Heart left ventricle (tissue), 16 donors: ENCODE measurements around the gene NYAP2. TPM values are rescaled to one million over a fixed set of nuclear protein-coding genes. Genes with fewer than 3 reads are reported as not detected.

Source experiments
- ATAC-seq, 4 donors: fragments of 200-7000 bp; cut with Tn5 transposase; one replicate each; pipeline ENCODE4 v1.9.1; 2020 to 2022; ENCODE audit warnings: moderate library complexity in 4 of 4, mild to moderate bottlenecking in 3 of 4, moderate number of reproducible peaks in 1 of 4
- DNase-seq, 5 donors: peaks; one replicate each; pipeline ENCODE4 v3.0.0-alpha.2; 2020
- H3K27ac ChIP-seq, 12 donors: fragments of 200-600 bp; sonication (generic) in 4 of 12; one replicate each; pipeline versions ENCODE4 v1.5.0 to v1.8.0; 2016 to 2022; ENCODE audit warnings: mild to moderate bottlenecking in 2 of 12
- H3K27me3 ChIP-seq, 9 donors: fragments of 200-600 bp; sonication (generic) in 2 of 9; one replicate each; pipeline versions ENCODE4 v1.5.1 to v1.8.0; 2016 to 2022; ENCODE audit warnings: mild to moderate bottlenecking in 3 of 9
- H3K36me3 ChIP-seq, 9 donors: fragments of 200-600 bp; sonication (generic) in 2 of 9; one replicate each; pipeline versions ENCODE4 v1.5.0 to v1.8.0; 2018 to 2022; ENCODE audit warnings: mild to moderate bottlenecking in 2 of 9
- H3K4me1 ChIP-seq, 12 donors: fragments of 200-600 bp; sonication (generic) in 4 of 12; one replicate each; pipeline versions ENCODE4 v1.5.0 to v1.8.0; 2016 to 2022; ENCODE audit warnings: mild to moderate bottlenecking in 3 of 12
- H3K4me3 ChIP-seq, 12 donors: fragments of 200-600 bp; sonication (generic) in 4 of 12; one replicate each; pipeline versions ENCODE4 v1.5.0 to v1.8.0; 2017 to 2022; ENCODE audit warnings: mild to moderate bottlenecking in 9 of 12, moderate library complexity in 4 of 12
- H3K9me3 ChIP-seq, 12 donors: fragments of 200-600 bp; sonication (generic) in 4 of 12; one replicate each; pipeline versions ENCODE4 v1.5.0 to v1.8.0; 2016 to 2022; ENCODE audit warnings: mild to moderate bottlenecking in 1 of 12
- POLR2A ChIP-seq, 2 donors: fragments of 450-650 bp; IDR thresholded peaks; one replicate each; pipeline ENCODE4 v1.6.1; 2017; ENCODE audit warnings: antibody characterized with exemption in 2 of 2, mild to moderate bottlenecking in 2 of 2, moderate library complexity in 2 of 2
- WGBS, 4 donors: extraction: QIAGEN DNeasy Blood & Tissue Kit in 2 of 4; methylation state at CpG; one replicate each; pipeline versions ENCODE4 v1.1.5 to v1.1.7; 2013 to 2018; 5-methylcytosine and 5-hydroxymethylcytosine counted together
- intact Hi-C, 10 donors: fragments of 100-400 bp; cut with DNase I; formaldehyde crosslinking; loops; one replicate each; pipeline versions ENCODE4 v1.11.1 to v1.14.2; 2022
- polyA plus RNA-seq, 2 donors: library from polyadenylated mRNA; stranded (reverse); fragments of 200-250 nt; gene quantifications; one replicate each; pipeline ENCODE4 v1.2.3, GENCODE V29; 2013
- total RNA-seq, 9 donors: library from RNA; depleted of rRNA in 2 of 9; stranded (reverse); fragments of >200 nt in 2 of 9; fragmentation: NEBNext Ultra II Directional in 3 of 9; extraction: Animal tissue kit (Norgen Biotek cat#: 25700) in 3 of 9; gene quantifications; one replicate each; pipeline versions ENCODE4 v1.1.0 to v1.2.4, GENCODE V29; 2016 to 2023
- TF ChIP-seq, protein P1 (sequence below), 12 donors: fragments of 200-600 bp; sonication (generic) in 4 of 12; IDR thresholded peaks; one replicate each; pipeline versions ENCODE4 v1.5.0 to v1.8.0; 2018 to 2022; ENCODE audit warnings: antibody characterized with exemption in 12 of 12, mild to moderate bottlenecking in 5 of 12
- donor health status: ischemic (EF 13 %, LVEDD 7.1; RV severe dilation, severe dysfunction).
- donor health status: healthy with polysubstance abuse.
- donor health status: DM: no; HTN: yes; CAD: no.
- donor health status: DM: no; HTN: no; CAD: no.
- donor health status: ischemic (EF 25% LVEDD 6.9; RV normal size, moderate dysfunction).
- donor health status: ischemic (EF 25% LVEDD 5.7; RV mildly dilated, moderate dysfunction).
- donor health status: healthy.
- donor health status: DM: yes; HTN: yes; CAD: no.
- donor health status: ischemic (EF 35%, LVEDD 5.7; RV mildly dilated, moderate dysfunction).
- donor health status: nonischemic (EF 11% LVEDD 7.7; RV severe dilation, severe dysfunction).
- donor health status: DM: yes; HTN: yes; CAD: no.
- donor health status: PGD.
- donor health status: ischemic (EF 29% LVEDD 5.4; RV normal size, mild dysfunction).
- donor health status: nonischemic (EF 23%, LVEDD 6.1; RV moderate dilation, normal function).

NYAP2 gene
- total and polyA plus RNA-seq, 11 donors = not detected

DNA sequence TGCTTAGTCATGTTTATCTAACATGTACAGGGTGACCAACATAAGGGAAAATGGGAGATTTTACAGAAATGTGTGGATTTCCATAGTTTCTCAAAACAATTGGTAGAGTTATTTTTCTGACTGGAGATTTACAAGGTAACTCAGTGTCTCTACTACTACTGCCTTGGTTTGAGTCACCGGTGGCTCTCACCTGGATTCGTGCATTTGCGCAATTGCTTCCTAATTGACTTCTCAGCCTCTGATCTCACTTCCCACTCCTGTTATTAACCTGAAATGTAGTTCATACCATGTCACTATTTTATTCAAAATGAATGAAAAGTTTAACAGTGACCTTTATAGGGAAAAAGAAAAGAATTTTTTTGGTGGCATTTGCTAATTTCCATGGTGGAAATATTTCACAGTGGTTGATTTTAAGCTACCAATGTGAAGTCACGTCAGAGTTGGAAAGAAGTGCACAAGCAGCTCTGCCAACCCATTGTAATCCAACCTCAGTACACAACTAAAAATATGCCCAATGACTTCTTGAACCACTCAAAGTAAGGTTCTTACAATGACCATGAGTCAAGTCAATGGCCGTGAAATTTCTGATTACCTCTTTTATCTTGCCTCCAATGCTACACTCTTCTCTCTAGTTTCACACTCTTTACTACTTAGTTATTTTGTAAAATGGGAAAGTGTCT, 94.0 kb downstream of the NYAP2 start:
- Histone ChIP-seq H3K27me3 (peaks cover 0 to 2% (median 0%) of the 10 kb centered on the region in 9 donors), H3K36me3 (no peaks in the 10 kb centered on the region), H3K4me3 (no peak overlapping the region), H3K4me1 (no peaks in the 10 kb centered on the region), H3K27ac (no peak overlapping the region), H3K9me3 (no peaks in the 10 kb centered on the region)
- no peak for DNase-seq
- intact Hi-C loops = no loop called here
- ATAC-seq = no peak
- WGBS, 4 donors = 91 to 94% (median 92%) methylated on average over 5 of the region's 5 CpGs
- no peak for TF ChIP-seq POLR2A (IDR thresholded peaks at IDR 0.05)
- TF ChIP-seq, protein P1, sequence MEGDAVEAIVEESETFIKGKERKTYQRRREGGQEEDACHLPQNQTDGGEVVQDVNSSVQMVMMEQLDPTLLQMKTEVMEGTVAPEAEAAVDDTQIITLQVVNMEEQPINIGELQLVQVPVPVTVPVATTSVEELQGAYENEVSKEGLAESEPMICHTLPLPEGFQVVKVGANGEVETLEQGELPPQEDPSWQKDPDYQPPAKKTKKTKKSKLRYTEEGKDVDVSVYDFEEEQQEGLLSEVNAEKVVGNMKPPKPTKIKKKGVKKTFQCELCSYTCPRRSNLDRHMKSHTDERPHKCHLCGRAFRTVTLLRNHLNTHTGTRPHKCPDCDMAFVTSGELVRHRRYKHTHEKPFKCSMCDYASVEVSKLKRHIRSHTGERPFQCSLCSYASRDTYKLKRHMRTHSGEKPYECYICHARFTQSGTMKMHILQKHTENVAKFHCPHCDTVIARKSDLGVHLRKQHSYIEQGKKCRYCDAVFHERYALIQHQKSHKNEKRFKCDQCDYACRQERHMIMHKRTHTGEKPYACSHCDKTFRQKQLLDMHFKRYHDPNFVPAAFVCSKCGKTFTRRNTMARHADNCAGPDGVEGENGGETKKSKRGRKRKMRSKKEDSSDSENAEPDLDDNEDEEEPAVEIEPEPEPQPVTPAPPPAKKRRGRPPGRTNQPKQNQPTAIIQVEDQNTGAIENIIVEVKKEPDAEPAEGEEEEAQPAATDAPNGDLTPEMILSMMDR (IDR thresholded peaks at IDR 0.05) = no peak

DNA sequence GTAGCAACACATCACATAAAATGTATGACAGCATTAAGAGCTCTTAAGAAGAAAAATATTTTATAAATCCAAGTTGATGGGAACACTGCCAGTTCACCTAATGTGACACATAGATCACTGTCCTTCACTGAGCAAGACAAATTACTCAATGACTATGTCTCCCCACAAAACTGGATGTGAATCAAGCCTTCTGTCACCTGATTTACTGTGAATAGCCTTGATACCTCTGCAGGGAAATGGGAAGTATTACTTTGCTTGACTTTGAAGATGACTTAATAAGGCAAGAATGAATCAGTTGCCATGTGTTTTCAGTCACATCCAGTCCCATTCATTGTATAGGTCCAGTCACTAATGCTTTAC, 94.6 kb downstream of the NYAP2 start:
- intact Hi-C loops = no loop called here
- Histone ChIP-seq H3K4me1 (no peaks in the 10 kb centered on the region), H3K27ac (no peak overlapping the region), H3K9me3 (no peaks in the 10 kb centered on the region), H3K4me3 (no peak overlapping the region), H3K27me3 (peaks cover 0 to 2% (median 0%) of the 10 kb centered on the region in 9 donors), H3K36me3 (no peaks in the 10 kb centered on the region)
- ATAC-seq (no peak), DNase-seq (no peak)
- TF ChIP-seq, protein P1 (IDR thresholded peaks at IDR 0.05) = no peak
- TF ChIP-seq POLR2A (IDR thresholded peaks at IDR 0.05) = no peak

DNA sequence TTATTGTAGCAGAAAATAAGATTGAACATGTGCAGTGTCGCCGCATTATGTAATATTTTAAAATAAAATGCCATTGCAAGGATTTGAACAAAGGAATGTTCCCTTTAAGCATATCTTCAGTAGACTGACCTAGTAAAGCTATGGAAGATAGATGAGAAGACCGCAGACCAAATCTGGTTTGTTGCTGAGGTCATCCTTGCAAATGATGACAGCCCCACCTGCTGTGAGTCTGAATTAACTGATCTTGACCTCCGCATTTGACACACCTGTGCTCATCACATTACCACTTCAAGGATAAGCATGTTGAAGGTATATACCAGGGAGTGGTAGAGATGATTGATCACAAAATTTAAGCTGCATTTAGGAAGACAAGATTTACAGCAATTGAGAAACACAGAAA, 96.2 kb downstream of the NYAP2 start:
- no peak for TF ChIP-seq POLR2A (IDR thresholded peaks at IDR 0.05)
- TF ChIP-seq, protein P1 (IDR thresholded peaks at IDR 0.05) = no peak
- WGBS, 4 donors = 86 to 88% (median 87%) methylated on average over 4 of the region's 4 CpGs
- no peaks in the 10 kb centered on the region for H3K36me3 ChIP-seq
- DNase-seq (no peak), ATAC-seq (no peak)
- intact Hi-C loops = no loop called here
- no peaks in the 10 kb centered on the region for H3K9me3 ChIP-seq
- H3K27ac ChIP-seq = no peak overlapping the region
- H3K27me3 ChIP-seq = peaks cover 0 to 2% (median 0%) of the 10 kb centered on the region in 9 donors
- H3K4me3 ChIP-seq = no peak overlapping the region
- no peaks in the 10 kb centered on the region for H3K4me1 ChIP-seq

DNA sequence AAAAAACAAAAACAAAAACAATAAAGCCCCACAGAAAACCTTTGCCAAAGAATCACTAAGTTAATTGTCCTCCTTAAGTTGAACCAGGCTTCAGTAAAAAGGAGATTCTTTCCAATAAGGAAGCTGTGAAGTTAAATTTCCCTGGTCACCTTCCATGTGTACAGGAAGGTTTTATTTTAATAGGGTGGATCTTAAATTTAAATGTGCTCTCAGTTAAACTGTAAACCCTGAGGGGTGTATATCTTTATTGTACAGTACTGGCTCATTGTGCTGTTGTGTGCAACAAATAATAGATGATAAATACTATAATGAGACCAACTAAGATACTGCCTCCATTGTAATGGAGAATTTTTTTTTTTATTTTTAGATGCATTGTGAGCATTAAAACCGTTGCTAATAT, 97.1 kb downstream of the NYAP2 start:
- Histone ChIP-seq H3K9me3 (no peaks in the 10 kb centered on the region), H3K27ac (no peak overlapping the region), H3K27me3 (peaks cover 0 to 2% (median 0%) of the 10 kb centered on the region in 9 donors), H3K36me3 (no peaks in the 10 kb centered on the region), H3K4me3 (no peak overlapping the region), H3K4me1 (no peaks in the 10 kb centered on the region)
- ATAC-seq (no peak), DNase-seq (no peak)
- TF ChIP-seq, protein P1 (IDR thresholded peaks at IDR 0.05) = no peak
- no peak for TF ChIP-seq POLR2A (IDR thresholded peaks at IDR 0.05)
- intact Hi-C loops = no loop called here
- 40 to 60% (median 48%) methylated on average over 1 of the region's 1 CpG for WGBS, 4 donors
